ENCODE results near the gene SMIM3.

GRCh38 chr5:150781706-150782614, 3.4 kb downstream of the SMIM3 start:
- TF ChIP-seq USF2 (IDR thresholded peaks at IDR 0.05; ENCODE audit: low read depth, low read length) (no peak), POLR2A (IDR thresholded peaks at IDR 0.05; ENCODE audit: low read depth, low read length) (peak; percentile 79), ELK1 (IDR thresholded peaks at IDR 0.05; ENCODE audit: borderline replicate concordance, low read depth, low read length) (no peak), FOS (IDR thresholded peaks at IDR 0.05; ENCODE audit: low read depth, low read length) (no peak), MAZ (IDR thresholded peaks at IDR 0.05; ENCODE audit: borderline replicate concordance, low read depth, low read length) (no peak), RAD21 (IDR thresholded peaks at IDR 0.05; ENCODE audit: low read length) (no peak)
- TF ChIP-seq, protein P1, sequence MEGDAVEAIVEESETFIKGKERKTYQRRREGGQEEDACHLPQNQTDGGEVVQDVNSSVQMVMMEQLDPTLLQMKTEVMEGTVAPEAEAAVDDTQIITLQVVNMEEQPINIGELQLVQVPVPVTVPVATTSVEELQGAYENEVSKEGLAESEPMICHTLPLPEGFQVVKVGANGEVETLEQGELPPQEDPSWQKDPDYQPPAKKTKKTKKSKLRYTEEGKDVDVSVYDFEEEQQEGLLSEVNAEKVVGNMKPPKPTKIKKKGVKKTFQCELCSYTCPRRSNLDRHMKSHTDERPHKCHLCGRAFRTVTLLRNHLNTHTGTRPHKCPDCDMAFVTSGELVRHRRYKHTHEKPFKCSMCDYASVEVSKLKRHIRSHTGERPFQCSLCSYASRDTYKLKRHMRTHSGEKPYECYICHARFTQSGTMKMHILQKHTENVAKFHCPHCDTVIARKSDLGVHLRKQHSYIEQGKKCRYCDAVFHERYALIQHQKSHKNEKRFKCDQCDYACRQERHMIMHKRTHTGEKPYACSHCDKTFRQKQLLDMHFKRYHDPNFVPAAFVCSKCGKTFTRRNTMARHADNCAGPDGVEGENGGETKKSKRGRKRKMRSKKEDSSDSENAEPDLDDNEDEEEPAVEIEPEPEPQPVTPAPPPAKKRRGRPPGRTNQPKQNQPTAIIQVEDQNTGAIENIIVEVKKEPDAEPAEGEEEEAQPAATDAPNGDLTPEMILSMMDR (conservative IDR thresholded peaks at IDR 0.05; ENCODE audit: low read depth, low read length) = no peak

Data from IMR-90 (cell line).